Activated CD4-positive, CD25-positive, alpha-beta regulatory T cell treated with anti-CD3 and anti-CD28 coated beads, Interleukin-2, amount 50 U/mL, for 72 hours (primary cell): ENCODE data around the gene MAOB.
"Not testable (repeated sequence)": the region's sequence is repeated elsewhere in the genome, so short reads cannot be mapped to it uniquely, and the experiment has no call there.

Source experiments
- DNase-seq: peaks from one replicate; pipeline ENCODE4 v3.0.0; 2021

Gene MAOB

DNA sequence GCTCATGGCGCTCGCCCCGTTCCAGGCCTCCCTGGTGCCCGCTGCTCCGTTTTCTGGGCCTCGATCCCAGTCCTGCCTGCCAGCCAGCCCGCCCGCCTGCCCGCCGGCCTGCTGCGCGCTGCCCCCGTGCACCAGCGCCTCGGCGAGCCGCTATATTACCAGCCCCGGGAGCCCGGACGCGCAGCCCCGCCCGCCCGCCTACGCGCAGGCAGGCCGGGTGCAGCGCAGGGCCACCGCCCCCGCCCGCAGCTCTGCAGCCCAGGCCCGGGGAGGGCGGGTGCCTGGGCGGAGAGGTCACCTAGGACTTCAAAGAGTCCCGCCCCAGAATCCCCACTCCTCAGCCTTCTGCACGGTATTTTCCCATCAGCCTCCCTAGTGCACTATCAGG, at the start of gene MAOB:
Gene MAOB, minus strand, starts transcription at position 157 of the 388 bp plus-strand sequence. Its CDS starts 151 bp downstream, at position 6.
- no peak for DNase-seq

DNA sequence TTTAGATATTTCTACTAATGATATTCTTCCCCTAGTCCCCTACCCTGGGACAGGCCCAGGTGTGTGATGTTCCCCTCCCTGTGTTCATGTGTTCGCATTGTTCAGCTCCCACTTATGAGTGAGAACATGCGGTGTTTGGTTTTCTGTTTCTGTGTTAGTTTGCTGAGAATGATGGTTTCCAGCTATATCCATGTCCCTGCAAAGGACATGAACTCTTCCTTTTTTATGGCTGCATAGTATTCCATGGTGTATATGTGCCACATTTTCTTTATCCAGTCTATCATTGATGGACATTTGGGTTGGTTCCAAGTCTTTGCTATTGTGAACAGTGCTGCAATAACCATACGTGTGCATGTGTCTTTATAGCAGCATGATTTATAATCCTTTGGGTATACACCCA, 39.8 kb upstream of the MAOB start:
- not testable (repeated sequence) for DNase-seq

DNA sequence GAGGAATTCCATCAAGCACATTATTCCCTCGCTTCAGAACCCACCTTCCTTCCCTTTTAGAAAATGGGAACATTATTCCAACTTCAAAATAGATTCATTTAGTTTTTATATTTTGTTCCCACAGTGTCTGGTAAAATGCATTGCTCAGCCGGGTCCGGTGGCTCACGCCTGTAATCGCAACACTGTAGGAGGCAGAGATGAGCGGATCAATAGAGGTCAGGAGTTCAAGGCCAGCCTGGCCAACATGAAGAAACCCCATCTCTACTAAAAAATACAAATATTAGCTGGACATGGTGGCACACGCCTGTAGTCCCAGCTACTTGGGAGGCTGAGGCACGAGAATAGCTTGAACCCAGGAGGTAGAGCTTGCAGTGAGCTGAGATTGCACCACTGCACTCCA, 28.5 kb upstream of the MAOB start:
- DNase-seq, result not testable (repeated sequence)

DNA sequence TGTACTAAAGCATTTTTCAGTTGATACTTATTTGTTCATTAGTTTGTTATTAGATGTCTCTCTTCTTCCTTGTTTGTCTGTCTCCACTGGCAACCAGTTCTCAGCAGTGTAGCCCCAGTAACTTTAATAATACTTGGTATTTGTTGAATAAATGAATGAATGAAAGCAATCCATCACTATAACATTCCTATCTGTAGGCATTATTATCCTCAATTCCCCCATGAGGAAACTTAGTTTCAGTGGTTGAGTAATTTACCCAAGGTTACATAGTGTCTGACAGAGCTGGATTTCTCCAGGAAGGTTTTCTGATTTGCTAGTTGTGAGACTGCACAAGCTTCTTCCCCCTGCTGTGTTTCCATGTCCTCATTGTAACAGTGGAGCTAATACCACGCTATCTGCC, 27.8 kb upstream of the MAOB start:
- no peak for DNase-seq

DNA sequence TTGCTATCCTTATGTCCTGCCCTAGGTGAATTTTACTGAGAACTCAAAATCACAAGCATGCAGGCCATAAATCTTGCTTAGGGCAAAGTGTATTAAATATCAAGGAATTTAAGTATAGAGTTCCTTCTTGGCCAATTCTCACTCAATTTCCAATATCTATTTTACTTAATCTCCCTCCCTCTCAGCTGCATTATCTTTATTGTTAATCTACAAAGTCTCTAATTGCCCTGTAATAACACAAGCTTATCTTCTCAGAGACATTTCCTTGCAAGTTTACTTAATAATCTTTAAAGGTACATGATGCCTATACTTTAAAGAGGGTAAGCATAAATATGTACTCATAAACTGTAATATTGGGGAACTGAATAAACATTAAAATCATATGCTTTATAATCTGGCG, 26.9 kb upstream of the MAOB start:
- no peak for DNase-seq

DNA sequence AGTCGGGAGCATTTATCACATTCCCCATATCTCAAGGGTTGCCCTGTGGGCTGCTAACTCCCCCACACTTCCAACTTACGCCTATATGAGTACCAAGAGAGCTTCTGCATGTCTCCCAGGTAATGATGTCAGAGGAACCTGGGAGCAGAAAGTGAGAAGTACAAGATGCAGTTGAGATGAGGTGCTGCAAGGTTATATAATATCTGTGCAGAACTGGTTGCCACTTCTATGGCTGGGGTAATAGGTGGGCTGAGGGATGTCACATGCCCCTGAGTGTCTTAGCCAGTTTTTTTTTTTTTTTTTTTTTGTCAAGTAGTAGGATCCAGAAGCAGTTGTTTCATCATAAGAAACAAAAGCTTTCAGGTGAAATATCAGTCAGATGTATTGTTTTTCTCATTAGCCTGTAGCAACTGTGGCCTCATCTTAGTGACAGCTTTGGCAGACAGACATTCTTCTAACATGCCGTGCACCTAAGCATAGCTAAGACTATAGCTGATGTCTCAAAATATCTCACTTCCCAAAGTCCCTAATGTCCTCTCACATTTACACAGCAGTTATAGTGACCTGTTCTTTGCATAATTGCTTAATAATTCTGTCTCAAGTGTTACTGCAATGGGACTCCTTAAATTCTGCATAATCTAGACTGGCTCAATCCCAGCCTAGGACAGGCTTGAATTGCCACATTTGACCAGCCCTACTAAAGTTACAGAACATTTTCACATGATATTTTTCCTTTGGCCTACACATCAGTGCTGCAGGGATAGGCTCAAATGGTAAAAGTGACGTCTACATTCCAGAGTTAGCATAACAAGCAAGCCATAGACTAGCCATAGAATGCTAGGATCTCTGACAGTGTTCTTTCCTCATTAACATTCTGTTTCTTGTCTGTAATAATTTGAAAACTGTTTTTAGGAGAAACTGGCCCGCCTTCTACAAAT, 17.9 kb upstream of the MAOB start:
- no peak for DNase-seq

DNA sequence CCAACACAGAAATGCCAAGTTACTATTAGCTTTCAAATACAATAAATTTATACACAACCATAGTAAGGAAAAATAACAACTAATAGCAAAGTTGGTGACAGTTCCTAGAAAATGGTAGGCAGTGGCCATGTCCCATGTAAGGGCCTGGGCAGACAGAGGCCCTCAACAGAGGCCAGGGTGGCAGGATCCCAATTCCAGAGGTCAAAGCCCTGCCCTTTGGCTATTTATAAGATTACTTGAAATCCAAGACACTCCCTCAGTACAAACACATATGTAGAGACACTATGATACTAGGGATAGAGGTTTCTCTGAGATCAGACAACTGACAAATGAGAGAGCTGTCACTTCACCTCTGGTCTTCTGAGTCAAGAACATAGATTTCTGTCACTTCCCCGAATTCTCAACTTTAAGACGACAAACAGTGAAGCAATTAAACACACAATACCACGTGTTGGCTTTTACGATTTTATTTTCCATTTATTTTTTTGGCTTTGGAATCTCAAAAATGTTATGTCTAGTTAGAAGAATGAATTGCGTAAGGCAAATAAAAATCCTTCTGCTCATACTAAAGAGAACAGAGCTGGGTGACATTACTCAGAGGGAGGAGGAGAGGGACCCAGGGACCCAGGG, 16.3 kb upstream of the MAOB start:
- no peak for DNase-seq

DNA sequence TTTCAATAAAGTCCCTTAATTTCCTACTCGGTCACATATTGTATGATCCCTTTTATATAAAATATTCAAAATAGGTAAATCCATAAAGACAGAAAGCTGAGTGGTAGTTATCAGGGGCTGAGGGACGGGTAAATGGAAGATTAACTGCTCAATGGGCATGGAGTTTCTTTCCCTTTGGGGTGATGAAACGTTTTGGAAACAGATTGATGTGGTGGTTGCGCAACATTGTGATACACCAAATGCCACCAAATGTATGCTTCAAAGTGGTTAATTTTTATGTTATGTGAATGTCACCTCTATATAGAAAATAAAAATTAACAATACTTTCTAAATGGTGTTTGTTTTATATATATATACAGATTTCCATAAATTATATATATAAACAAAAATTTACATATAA, 15.0 kb upstream of the MAOB start:
- no peak for DNase-seq

DNA sequence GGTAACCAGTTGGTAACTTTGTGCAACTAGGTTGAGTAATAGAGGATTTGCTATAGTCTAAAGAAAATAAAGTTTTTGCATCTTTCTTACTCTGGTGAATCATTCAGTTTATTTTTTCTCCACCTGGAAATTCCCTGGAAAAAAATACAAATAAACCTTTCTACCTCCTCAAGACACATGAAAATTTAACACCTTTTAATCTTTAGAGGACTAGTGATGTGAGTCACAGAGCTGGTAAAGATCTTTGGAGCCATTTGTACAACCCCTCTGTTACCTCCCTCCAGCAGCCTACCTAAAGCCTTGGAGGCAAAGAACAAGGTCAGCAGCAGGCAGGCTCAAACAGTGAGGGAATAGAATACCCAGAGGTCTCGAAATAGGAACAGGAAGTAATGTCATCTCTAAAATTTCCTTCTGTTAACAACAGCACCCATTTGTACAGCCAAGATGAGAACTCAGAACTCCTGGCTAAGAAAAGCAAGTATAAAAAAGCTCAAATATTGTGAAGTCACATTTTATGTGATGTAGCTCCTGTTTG, 10.2 kb upstream of the MAOB start:
- no peak for DNase-seq

DNA sequence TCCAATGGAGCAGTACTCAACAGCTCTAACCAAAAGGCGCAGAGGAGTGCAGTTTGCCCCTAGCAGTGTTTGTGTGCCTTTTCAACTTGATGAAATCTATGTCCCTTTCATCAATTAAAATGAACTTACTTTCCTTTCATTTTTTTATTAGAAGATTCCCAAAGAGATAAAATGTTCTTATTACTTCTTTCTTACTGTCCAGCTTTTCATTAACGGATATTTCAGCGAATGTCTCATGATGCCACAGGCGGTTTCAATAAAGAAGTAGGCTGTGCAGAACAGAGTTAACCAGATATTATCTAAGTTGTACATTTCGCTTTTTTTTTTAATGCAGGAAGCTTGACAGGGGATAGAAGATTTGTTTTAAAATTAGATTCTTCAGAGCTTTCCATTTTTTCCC, 3.4 kb upstream of the MAOB start:
- no peak for DNase-seq

DNA sequence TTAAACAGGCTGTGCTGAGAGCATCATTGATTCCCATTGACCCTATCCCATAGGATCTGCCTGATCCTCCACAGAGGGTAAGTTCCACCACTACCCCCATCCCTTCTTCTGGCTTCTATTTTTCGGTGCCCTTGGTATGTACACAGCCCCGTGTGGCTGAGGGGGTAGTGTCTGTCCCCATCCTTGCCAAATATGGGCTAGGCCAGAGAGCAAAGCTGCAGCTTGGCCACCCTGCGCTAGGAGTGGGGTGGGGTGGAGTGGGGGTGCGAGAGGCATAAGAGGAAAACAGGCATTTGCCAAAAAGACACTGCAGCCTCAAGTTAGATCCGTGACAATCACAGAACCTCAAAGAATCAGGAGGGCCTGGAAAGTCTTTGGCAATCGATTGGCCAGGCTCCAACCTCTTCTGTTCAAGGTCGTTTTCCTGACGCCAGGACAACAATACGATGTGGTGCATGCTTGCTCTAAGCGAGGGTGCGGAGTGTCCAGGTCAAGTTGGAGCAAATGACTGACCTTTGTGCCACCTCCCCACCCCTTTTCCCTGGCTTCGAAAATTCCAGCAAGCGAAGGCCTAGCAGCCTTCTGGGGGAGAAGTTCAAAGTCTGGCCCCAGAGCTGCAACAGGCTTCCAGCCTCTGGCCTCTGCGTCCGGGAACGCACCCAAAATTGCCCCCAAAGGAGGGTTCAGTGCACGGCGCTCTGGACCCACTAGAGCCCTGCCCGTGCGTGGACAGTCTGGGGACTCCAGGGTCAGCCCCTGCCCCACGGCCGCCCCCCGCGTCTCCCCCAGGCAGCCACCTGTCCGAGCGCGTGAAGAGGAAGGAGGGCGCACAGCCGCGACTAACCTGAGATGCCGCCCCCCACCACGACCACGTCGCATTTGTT, 598 bp downstream of the MAOB start:
- no peak for DNase-seq

DNA sequence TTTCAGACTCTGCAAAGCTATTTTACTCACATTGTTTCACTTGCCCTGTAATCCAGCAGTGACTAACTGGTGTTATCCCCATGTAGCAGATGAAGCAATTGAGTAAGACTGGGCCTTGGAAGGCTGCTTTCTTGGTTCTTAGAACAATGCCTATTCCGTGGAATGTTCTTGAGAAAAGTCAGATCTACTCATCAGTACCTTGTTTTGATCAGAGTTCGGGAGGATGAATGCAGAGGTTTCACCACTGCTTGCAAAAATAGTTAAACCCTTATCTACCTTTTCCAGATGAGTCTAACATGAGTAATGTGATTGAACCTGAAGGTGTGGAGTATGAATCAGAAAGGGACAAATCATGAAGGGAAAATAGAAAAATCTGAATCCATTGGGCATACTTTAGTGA, 1.8 kb downstream of the MAOB start:
- no peak for DNase-seq

DNA sequence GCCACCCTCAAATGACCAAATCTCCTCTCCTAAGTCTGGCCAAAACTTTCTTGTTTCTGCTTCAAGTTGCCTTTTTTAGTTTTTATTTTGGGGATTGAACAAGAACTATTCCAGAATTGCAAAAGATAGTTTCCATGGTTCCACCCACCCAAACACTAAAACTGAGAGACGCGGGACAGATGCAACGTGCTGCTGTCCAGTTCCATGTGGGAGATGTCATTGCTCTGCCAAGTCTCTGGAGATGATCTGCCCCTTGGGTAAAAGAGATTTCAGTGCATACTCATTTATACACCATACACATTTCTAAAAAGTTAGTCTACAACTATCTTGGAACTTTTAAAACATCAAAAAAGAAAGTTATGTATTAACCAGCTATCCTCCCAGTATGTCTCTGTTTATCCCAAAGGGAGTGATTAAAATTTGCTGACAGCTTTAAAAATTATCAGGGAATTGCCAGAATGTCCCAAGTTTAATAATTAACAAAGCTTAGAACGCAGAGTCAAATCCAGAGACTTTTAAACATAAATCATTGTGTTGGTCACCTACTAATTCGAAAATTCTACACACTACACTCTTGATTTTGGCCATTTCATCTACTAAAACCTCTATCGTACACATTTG, 3.2 kb downstream of the MAOB start:
- DNase-seq, result no peak

DNA sequence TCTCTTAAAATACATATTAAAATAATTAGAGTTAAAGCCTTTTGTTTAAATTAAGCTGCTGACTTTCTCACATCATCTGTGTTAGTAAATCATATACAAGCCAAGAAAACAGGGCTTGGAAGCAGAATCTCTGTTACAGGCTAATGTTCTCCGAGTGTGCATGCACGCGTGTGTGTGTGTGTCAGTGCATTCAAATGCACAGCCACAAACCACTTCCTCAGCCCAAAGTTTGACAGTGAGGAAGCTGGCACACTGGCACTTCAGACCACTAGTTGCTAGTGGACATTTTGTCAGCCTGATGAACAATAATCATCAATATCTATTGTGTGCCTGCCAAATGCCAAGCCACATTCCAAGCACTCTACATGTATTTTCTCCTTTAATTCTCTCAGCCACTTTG, 5.6 kb downstream of the MAOB start:
- no peak for DNase-seq

DNA sequence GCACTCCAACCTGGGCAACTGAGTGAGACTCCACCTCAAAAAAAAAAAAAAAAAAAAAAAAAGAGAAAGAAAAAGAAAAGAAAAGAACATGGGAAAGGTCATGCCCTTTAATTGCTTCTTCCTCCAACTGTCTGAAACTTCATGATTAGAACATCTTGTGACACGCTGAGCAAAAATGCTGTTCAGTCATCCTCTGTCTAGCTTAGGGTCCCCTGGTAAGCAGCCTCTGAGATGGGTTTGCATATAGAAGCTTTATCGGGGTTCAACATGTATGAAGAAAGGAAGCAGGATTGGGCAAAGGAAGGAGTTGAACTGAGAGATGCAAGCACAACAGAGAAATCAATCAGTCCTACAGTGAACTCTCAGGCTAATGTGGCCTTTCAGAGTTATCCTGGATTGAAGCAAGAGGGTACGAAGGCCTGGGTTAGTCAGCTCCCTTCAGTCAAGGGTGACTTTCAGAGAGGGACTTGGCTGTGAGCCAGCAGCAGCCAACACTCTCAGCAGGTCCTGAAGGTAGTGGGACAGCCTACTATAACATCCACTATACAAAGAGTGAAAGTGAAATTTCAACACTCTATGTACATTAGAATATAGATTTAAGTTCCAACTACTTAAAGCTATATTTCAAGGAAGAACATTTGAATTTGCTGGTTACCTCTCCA, 11.4 kb downstream of the MAOB start:
- DNase-seq, result no peak

DNA sequence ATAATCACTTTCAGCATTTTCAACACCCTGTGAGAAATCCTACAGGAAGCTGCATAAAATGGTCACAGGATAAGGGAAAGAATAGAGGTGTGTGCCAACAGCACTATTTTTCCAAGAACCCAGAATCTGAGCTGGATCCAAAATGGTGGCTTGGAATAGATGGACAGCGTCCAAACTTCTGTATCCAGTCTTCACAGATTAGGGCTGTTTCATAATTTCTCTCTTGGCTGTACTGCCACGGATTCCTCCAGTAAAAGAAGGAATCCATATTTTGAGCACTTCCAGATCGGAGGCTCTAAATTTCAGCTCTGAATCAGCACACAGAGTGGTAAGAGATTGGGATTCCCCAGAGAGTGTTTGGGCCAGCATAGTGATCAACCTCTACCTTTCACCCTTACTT, 12.2 kb downstream of the MAOB start:
- DNase-seq, result no peak

DNA sequence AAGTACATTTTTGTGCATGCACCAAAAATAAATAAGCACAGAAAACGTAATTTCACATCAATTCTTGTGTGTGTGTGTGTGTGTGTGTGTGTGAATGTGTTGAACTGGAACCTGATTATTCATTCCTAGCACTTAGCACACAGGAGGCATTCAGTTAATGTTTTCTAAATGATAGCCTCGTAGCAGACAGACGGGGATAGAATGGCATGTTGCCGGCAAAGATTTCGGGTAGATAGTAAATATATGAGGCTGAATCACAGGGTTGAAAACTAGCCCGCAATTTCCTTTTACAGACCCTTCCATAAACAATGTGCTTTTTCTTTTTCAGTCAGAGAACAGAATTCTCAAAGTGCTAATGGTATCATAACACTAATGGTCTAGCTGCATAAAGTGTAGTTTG, 13.5 kb downstream of the MAOB start:
- DNase-seq, result no peak

DNA sequence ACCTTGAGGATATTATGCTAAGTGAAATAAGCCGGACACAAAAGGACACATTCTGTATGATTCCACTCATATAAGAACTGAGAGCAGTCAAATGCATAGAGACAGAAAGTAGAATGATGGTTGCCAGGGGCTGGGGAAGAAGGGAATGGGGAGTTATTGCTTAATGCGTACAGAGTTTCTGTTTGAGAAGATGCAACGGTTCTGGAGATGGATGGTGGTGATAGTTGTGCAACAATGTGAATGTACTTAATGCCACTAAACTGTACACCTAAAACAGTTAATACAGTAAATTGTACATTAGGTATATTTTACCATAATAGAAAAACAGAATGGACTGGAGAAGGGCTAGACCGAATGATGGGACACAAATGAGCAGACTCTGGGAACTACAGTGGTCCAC, 15.8 kb downstream of the MAOB start:
- no peak for DNase-seq

DNA sequence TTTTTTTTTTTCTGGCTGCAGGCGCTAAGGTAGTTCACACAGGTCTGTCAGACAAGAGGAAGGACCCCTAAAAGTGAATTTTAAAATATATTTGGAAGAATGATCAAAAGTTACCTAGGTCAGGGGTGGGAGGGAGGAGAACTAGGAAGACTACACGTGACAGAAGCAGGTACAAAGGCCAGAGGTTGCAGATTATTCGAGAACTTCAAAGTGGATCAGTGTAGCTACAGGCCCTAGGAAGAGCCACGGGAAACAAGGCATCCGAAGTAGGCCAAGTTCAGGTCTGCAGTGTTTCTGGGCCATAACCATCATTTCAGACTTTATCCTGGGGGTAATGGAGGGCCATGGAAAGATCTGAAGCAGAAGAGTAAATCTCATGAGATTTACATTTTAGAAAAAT, 16.5 kb downstream of the MAOB start:
- no peak for DNase-seq

DNA sequence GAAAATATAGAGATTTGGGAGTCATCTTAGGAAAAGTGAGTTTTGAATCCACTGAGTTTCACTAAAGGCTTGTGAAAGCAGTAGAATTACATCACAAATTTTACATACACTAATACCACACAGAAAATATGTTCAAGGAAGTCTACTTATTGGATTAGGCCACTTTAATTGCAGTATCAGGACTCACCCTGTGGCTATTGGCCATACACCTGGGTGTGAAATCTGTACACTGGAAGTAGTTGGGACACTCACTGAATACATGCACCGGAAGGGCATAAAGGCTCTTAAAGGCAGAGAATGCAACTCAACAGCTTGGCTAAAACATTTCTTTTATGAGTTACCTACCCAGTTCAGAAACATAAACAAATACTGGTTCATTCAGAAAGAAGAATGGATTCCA, 19.8 kb downstream of the MAOB start:
- DNase-seq, result no peak

DNA sequence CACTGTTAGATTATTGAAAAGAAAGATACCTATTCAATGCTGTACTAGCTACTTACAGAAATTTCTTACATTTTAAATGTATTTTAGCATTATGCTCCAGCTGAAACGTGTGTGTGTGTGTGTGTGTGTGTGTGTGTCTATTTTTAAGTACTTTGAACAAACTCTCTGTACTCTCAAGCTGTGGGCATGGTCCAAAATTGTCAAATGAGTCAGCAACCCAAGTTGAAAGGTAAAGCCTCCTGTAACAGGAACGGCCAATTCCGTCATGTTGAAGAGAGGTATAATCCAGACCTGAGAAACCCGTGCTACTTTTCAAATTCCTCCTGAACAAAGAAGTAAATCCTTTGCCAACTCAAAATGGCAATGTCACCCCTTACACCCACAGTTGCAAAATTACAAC, 20.5 kb downstream of the MAOB start:
- no peak for DNase-seq
